HG03469 (cell line): Measurements from ENCODE around the gene COL5A1.
"Not testable (repeated sequence)": the region's sequence is repeated elsewhere in the genome, so short reads cannot be mapped to it uniquely, and the experiment has no call there.

Experiments
- ATAC-seq: cut with Tn5 transposase; IDR thresholded peaks from one replicate; pipeline ENCODE4 v1.9.1; 2021; ENCODE audit warnings: mild to moderate bottlenecking, moderate library complexity, moderate number of reproducible peaks; ENCODE audit not compliant: unreplicated experiment

Gene COL5A1

DNA sequence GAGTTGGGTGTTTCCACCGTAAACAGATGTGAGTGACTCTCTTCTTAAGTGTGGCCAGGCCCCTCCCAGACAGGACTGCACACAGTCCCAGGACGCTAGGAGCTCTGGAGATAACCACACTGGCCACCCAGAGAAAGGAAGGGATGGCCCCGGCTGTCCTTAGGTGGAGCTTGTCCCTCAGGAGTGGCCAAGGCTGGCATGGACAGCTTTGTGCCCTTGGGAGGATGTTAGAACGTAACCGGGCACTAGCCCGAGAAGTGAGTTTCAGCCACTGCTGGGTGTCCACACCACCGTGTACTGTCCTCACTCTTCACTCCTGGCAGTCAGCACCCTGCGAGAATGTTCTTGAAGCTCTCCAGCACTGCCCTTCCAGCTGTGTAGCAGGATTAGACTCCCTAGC is 203.2 kb downstream of the COL5A1 start:
- no peak for ATAC-seq

DNA sequence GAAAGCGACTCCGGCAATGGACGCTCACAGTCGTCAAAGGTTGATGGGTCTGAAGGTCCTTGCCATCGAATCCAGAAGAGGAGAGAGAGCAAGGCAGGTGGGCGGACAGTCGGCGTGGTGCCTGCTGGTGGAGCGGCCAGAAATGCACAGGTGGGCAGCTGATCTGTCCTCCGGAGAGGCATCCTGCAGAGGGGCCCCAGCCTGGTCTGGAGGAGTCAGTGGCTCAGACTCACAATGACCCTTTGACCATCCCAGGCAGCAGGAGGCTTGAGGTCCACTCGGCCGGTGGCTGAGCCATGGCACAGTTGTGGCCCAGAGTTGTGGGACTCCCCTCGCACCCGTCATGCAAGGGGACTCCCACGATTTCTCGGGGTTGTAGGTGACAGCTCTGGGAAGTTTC is 204.6 kb downstream of the COL5A1 start:
- ATAC-seq: no peak

GRCh38 chr9:134846699-134847098 is 205.1 kb downstream of the COL5A1 start:
- ATAC-seq: no peak

DNA sequence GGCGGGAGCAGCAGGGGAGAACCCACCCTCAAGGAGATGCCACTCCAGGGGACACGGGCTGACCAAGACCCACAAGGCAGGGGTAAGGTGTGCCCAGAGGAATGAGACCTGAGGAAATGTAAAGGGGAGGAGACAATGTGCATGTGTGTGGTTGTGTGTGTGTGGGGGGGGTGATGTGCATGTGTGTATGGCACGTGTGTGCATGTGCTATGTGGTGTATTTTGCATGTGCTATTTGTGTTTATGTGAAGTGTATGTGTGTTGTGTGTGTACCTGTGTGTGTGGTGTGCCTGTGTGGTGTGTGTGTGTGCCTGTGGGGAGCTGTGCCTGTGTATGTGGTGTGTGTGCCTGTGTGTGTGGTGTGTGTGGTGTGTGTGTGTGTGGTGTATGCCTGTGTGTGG is 205.5 kb downstream of the COL5A1 start:
- ATAC-seq: no peak

DNA sequence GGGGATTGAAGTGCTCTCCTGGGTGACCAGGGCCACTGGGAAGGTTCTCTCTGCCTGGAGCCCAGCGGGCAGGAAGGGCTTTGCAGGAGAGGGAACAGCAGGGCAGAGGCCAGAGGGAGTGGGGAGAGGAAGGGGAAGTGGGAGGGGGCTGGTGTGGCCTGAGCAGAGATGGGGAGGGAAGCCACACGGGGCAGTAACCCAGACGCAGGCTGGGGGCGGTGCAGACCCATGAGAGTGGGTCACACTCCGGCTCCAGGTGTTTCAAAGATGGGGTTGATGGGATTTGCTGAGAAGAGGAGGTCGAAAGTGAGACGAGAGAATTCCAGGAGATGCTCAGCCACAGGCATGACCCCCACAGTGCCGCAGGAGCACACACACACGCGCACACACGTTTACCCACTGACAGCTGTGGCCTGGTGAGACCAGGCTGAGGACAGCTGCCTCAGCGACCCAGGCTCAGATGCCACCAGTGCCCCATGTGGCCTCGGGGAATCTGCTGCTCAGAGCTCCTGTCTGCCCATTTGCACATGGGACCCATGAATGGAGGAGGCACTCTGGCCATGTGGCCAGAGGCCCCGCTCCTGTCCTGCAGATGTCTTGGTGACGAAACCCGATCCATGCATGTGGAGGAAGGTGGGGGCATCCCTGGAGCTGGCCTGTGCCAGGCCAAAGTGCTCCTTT is 206.3 kb downstream of the COL5A1 start:
- ATAC-seq: no peak

GRCh38 chr9:134848504-134848903 is 206.9 kb downstream of the COL5A1 start:
- ATAC-seq: no peak

DNA sequence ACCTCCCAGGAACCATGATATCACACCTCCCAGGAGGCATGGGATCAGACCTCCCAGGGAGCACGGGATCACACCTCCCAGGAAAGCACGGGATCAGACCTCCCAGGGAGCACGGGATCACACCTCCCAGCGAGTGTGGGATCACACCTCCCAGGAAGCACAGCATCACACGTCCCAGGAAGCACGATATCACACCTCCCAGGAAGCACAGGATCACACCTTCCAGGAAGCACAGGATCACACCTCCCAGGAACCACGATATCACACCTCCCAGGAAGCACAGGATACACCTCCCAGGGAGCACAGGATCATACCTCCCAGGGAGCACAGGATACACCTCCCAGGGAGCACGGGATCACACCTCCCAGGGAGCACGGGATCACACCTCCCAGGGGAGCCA is 209.0 kb downstream of the COL5A1 start:
- ATAC-seq: no peak

DNA sequence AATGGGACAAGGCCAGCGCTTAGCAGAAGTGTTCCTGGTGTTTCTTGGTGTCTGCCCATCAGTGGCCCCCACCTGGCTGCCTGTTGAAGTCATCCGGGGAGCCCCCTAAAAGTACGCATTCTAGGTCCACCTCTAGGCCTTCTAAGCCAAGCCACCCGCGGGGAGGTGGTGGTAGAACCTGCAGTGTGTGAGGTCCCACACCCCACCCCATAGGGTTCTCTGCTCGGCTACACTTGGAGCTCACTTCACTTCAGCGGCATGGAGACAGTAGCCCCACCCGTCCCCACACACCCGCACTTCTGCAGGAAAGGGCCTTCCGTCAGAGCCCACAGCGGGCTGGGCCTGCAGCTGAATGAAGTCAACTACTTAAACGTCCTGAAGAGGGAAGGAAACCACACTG is 209.4 kb downstream of the COL5A1 start:
- ATAC-seq: no peak

DNA sequence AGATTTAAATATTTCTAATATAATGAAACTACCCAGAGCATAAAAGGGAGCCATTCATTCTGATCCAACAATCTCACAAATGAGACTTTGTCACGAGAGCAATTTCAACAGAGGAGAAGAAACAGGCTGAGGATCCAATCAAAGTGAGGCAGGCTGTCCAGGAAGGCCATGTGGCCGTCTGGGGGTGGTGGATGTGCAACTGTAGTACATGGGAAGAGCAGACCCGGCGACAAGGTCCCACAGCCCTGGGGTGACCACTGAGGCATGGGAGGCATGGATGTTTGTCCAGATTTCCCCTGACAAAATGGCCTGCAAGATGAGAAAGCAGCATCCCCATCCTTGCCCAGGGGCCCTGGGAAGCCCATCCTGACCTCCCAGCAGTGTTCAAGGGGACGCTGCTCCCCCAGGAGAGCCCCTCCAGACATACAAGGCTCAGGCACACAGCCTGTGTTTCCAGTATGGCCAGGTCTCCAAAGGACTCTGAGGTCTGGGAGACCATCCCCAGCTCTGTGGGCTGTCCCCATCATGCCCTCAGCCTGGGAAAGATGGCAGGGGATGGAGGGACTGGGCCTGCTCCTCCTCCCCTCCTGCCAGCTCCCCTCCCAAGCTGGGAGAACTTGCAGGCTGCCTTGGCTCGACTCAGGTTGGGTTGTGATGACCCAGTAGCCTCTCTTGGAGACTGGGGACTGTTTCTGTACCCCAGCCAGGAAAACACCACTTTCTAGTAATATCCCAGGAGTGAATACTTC is 211.5 kb downstream of the COL5A1 start:
- ATAC-seq: no peak

DNA sequence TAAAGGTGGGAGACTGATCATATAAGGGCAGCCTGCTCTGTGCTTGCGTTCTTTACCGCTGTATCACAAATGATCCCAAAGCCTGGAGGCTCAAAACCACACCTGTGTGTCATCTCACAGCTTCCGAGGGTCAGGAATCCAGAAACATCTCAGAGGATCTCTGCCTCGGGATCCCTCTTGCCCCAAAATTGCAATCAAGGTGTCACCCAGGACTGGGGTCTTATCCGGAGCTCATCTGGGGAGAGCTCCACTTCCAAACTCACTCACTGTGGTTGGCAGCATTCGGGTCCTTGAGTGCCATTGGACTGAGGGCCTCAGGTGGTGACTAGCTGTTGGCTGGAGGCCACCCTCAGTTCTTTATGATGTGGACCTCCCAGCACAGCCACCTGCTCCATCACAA is 212.3 kb downstream of the COL5A1 start:
- ATAC-seq: no peak

DNA sequence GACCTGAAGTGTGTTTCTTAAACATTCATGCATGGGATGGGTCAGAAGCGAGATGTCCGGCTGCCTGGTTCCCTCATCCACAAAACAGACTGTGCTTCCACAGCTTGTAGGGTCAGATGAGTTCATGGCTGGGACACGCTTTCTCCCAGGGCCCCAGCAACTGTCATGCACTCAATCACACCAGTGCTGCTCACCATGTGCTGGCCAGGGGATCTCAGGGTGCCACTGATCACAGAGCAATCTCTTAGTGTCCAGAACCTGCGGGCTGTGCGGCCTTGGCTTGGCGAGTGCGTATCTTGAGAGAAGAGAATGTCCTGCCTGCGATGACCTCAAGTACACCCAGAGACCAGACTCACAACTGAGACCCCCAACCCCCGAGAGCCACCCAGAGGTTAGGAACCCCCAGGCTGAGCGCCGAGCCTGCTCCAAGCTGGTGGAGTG is 213.0 kb downstream of the COL5A1 start:
- no peak for ATAC-seq

DNA sequence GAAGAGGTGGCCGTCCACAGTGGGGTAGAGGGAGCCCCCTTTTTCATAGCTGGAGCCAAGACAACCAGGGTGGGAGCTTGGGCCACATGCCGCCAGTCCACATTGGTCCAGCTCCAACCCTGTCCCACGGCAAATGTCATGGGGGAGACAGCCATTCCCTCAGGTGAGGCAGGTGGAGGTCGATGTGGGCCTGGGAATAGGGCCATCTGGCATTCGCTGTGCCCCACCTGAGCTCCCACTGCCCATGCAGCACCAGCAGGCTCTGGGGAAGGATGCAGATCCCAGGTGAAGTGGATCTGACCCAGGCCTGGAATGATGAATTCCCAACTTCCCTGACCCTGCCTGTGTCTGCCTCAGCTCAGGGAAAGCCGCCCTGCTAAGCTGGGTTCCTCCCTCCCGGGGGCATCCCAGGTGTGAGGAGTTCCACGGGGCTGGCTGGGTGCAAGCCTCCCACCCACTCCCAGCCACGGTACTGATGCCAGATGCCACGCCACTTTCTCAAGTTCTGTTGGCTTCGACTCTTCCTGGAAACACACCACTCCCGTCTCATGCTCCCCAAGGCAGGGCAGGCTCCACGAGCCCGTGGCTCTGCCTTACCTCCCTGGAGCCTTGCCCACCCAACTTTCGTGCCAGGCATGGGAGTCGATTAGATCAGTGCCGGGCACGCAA is 213.8 kb downstream of the COL5A1 start:
- ATAC-seq: no peak

GRCh38 chr9:134855900-134856377 is 214.3 kb downstream of the COL5A1 start:
- ATAC-seq: no peak

GRCh38 chr9:134857451-134857850 is 215.8 kb downstream of the COL5A1 start:
- ATAC-seq: not testable (repeated sequence)

DNA sequence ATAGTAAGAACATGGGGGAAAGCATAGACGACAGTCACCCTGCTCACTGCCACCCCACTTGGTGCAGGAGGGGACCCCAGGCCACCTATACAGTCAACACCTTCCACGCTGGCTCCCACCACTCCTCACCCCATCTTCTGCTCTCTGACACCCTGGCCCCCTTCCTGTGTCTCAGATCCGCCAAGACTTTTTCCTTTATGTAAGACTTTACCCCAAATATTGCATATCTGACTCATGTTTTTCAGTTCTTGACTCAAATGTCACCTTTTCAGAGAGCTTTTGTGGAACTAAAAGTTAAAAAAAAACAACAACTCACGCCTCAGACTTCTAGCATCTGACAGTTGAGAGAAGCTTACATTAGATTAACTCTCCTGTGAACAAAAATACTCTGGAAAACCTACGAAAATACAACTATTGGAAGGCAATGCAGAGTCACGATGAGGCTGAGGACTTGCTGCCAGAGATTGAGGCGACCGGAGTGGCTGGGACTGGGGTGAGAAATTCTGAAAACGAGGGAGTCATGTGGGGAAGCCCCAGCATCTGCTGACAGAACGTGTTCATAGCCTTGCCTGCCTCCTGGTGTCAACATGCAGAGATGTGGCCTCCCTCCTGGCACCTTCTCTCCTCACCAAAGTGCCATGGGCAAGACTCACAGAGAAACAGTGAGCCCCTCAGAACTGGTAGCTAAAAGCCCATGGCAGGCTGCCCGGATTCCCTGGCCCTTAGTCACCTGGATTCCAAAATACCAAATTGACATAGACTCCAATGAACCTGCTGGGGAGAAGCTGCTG is 216.6 kb downstream of the COL5A1 start:
- no peak for ATAC-seq

DNA sequence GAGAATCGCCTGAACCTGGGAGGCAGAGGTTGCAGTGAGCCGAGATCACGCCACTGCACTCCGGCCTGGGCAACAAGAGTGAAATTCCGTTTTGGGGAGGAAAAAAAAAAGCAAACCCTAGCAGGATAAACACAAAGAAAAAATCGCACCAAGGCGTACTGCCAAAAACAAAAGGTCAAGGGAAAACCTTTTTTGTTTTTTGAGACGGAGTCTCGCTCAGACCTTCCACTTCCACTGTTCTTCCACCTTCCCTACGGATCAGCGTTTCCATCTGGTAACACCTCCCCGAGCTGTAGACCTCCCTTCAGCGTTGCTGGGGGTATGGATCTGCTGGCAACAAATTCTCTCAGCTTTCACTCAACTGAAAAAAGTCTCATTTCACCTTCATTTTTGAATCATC is 218.9 kb downstream of the COL5A1 start:
- ATAC-seq: no peak

DNA sequence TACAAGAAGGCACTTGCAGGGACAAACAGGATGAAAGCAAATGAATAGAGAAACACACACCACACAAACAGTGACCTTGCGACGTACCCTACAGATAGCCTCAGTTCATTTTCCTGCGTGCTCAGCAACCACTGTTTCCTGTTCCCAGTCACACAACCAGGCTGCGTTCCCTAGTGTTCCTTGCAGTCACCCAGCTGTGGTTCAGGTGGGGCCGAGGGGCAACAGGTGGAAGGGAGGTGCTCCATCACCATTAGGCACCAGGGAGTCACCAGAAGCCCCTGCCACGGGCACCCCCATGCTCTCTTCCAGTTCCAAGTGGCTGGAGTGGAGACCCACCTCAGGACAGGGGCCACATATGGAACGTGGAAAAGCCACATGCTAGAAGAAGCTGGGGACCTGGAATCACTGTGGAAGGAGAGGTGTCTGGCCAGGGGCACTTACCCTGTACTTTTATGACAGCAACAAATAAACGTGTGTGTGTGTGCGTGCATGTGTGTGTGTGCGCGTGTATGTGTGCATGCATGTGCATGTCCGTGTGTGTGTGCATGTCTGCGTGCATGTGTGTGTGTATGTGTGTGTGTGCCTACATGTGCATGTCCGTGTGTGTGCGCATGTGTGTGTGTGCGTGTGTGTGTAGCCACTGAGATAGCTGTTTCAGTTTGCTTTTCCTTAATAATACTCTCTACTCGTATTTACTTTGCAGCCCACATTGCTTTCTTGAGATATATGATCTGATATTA is 220.2 kb downstream of the COL5A1 start:
- no peak for ATAC-seq

DNA sequence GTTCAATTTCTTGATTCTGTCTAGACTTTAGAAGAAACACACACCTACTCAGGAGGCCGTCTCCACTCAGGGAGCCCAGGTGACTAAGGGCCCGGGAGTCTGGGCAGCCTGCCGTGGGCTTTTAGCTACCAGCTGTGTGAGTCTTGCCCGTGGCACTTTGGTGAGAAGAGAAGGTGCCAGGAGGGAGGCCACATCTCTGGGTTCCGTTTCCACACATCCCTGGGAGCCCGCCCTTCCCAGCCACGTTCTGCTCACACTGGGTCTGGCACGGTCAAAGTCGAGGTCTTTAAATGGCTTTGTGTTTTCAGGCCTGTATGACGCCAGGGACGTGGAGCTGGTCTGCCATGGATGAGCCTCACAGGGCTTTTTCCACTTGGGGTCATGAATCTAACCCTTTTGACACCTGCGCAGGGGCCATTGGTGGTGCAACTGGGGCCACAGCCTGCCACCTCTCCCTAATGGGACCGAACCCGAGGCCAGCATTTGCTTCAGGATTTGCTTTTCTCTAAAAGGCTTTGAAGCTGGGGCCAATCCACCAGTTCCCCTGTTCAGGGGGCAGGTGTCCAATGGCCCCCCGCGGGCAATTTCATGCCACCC is 221.8 kb downstream of the COL5A1 start:
- no peak for ATAC-seq

GRCh38 chr9:134863941-134864820 is 222.6 kb downstream of the COL5A1 start:
- no peak for ATAC-seq
